Aortic smooth muscle cell (primary cell): ENCODE results near the gene EMP3. TPM values are rescaled to one million over a fixed set of nuclear protein-coding genes. Genes with fewer than 3 reads are reported as not detected.

Source experiments
- total RNA-seq: library from RNA; depleted of rRNA; stranded (reverse); fragments of >200 nt; gene quantifications from 2 replicates; pipeline ENCODE4 v1.2.3, GENCODE V29; 2014

Gene EMP3, protein sequence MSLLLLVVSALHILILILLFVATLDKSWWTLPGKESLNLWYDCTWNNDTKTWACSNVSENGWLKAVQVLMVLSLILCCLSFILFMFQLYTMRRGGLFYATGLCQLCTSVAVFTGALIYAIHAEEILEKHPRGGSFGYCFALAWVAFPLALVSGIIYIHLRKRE
- total RNA-seq, result 427 and 575 TPM in 2 replicates

GRCh38 chr19:48325265-48325910, at the start of gene EMP3:
TSS of gene EMP3 (plus strand) at chr19:48325552. CDS start at chr19:48326845, 1,293 bp downstream.

GRCh38 chr19:48363810-48364597, 38.7 kb downstream of the EMP3 start, which contains the start of the genes SYNGR4 and TMEM143:
TSS of gene SYNGR4 (plus strand) at chr19:48364367. CDS start at chr19:48365843, 1,476 bp downstream.
TSS of gene TMEM143 (minus strand) at chr19:48363940. CDS start at chr19:48363920, 20 bp downstream.

Other genes with a start within 250 kb of the EMP3 start
- 22.1 and 57.8 TPM in 2 replicates for gene PLA2G4C, start 214.7 kb upstream of the EMP3 start, total RNA-seq
- gene LIG1, start 155.2 kb upstream of the EMP3 start, total RNA-seq, result 27.2 and 52.7 TPM in 2 replicates
- gene ZSWIM9, start 154.9 kb upstream of the EMP3 start, total RNA-seq, result 1.4 and 2.1 TPM in 2 replicates
- 16.5 and 20.0 TPM in 2 replicates for gene CARD8, start 69.6 kb upstream of the EMP3 start, total RNA-seq
- gene ZNF114, start 55.5 kb upstream of the EMP3 start, total RNA-seq, result 0.13 and 0.37 TPM in 2 replicates
- 3.4 and 4.2 TPM in 2 replicates for gene TMEM143, start 38.4 kb downstream of the EMP3 start, total RNA-seq
- not detected in 2 replicates for gene SYNGR4, start 38.8 kb downstream of the EMP3 start, total RNA-seq
- gene KDELR1, start 66.0 kb downstream of the EMP3 start, total RNA-seq, result 46.0 and 66.4 TPM in 2 replicates
- gene GRIN2D, start 68.1 kb downstream of the EMP3 start, total RNA-seq, result under 0.01 and 0.12 TPM in 2 replicates
- 17.2 and 19.7 TPM in 2 replicates for gene GRWD1, start 120.4 kb downstream of the EMP3 start, total RNA-seq
- gene KCNJ14, start 130.0 kb downstream of the EMP3 start, total RNA-seq, result 0.25 and 0.26 TPM in 2 replicates
- 33.4 and 42.8 TPM in 2 replicates for gene CYTH2, start 143.8 kb downstream of the EMP3 start, total RNA-seq
- gene LMTK3, start 186.3 kb downstream of the EMP3 start, total RNA-seq, result under 0.01 TPM in 1 of 2 replicates, not detected in the other
- gene SULT2B1, start 226.6 kb downstream of the EMP3 start, total RNA-seq, result not detected in 2 replicates